22Rv1 (cell line): ENCODE data around the gene FNDC8.
"Not testable (repeated sequence)": the region's sequence is repeated elsewhere in the genome, so short reads cannot be mapped to it uniquely, and the experiment has no call there.

Source experiments
- H3K27ac ChIP-seq: fragments of 450-650 bp; 2 replicates; pipeline ENCODE4 v1.5.1; 2017
- CTCF ChIP-seq: fragments of 450-650 bp; IDR thresholded peaks from 2 replicates; pipeline ENCODE4 v1.5.1; 2017; ENCODE audit warnings: mild to moderate bottlenecking
- ZFX ChIP-seq: fragments of 450-650 bp; IDR thresholded peaks from 2 replicates; pipeline ENCODE4 v1.6.1; 2017; ENCODE audit warnings: antibody characterized with exemption, borderline replicate concordance

The FNDC8 gene

GRCh38 chr17:35101036-35101435, 20.4 kb upstream of the FNDC8 start:
- no peak for TF ChIP-seq ZFX
- no peak overlapping the region for H3K27ac ChIP-seq

GRCh38 chr17:35101725-35102124, 19.7 kb upstream of the FNDC8 start:
- no peak overlapping the region for H3K27ac ChIP-seq
- TF ChIP-seq ZFX = no peak
- no peak for TF ChIP-seq CTCF

GRCh38 chr17:35103271-35103670, 18.1 kb upstream of the FNDC8 start:
- H3K27ac ChIP-seq = no peak overlapping the region
- TF ChIP-seq CTCF (no peak), ZFX (no peak)

- H3K27ac ChIP-seq = no peak overlapping the region
- TF ChIP-seq ZFX (no peak), CTCF (no peak)
Measured at GRCh38 chr17:35104844-35105450, 16.5 kb upstream of the FNDC8 start.

- H3K27ac ChIP-seq = not testable (repeated sequence)
Measured at GRCh38 chr17:35110791-35111190, 10.6 kb upstream of the FNDC8 start.

GRCh38 chr17:35116845-35117244, 4.6 kb upstream of the FNDC8 start:
- TF ChIP-seq ZFX = no peak
- no peak for TF ChIP-seq CTCF
- no peak overlapping the region for H3K27ac ChIP-seq

- TF ChIP-seq ZFX = no peak
- no peak for TF ChIP-seq CTCF
- no peak overlapping the region for H3K27ac ChIP-seq
Measured at GRCh38 chr17:35117984-35118383, 3.4 kb upstream of the FNDC8 start.

- peak within 1 kb of the TSS; percentile 74 for H3K27ac ChIP-seq
Measured at GRCh38 chr17:35119370-35120165, 1.8 kb upstream of the FNDC8 start, which contains the start of gene RAD51D. Gene RAD51D (minus strand): TSS chr17:35119860. CDS start chr17:35119613, 247 bp downstream.

More at GRCh38 chr17:35119370-35120165, 1.8 kb upstream of the FNDC8 start, which contains the start of gene RAD51D:
- TF ChIP-seq CTCF = peak; percentile 97
- TF ChIP-seq ZFX = no peak
